Erythroblast (primary cell): ENCODE results near the gene SLC25A29.
"Not testable (repeated sequence)": the region's sequence is repeated elsewhere in the genome, so short reads cannot be mapped to it uniquely, and the experiment has no call there.

Source experiments
- DNase-seq, 2 experiments: peaks; one replicate each; lab custom pipeline; 2025; lab: John Stamatoyannopoulos, UW
- GATA1 ChIP-seq: IDR thresholded peaks from 2 replicates; pipeline ENCODE4 v1.6.1; 2011; ENCODE audit warnings: low read depth, mild to moderate bottlenecking, control low read depth, low read length, moderate library complexity
- POLR2A ChIP-seq: IDR thresholded peaks from 2 replicates; pipeline ENCODE4 v1.6.1; 2011; ENCODE audit warnings: mild to moderate bottlenecking, low read length

The SLC25A29 gene

GRCh38 chr14:100323121-100323941 lies 17.1 kb upstream of the SLC25A29 start, which contains the start of gene SLC25A47:
SLC25A47 (plus strand) TSS chr14:100323339; CDS start chr14:100323415, 76 bp downstream.
- DNase-seq, result no peak
- TF ChIP-seq POLR2A, result no peak
- no peak for TF ChIP-seq GATA1

DNA sequence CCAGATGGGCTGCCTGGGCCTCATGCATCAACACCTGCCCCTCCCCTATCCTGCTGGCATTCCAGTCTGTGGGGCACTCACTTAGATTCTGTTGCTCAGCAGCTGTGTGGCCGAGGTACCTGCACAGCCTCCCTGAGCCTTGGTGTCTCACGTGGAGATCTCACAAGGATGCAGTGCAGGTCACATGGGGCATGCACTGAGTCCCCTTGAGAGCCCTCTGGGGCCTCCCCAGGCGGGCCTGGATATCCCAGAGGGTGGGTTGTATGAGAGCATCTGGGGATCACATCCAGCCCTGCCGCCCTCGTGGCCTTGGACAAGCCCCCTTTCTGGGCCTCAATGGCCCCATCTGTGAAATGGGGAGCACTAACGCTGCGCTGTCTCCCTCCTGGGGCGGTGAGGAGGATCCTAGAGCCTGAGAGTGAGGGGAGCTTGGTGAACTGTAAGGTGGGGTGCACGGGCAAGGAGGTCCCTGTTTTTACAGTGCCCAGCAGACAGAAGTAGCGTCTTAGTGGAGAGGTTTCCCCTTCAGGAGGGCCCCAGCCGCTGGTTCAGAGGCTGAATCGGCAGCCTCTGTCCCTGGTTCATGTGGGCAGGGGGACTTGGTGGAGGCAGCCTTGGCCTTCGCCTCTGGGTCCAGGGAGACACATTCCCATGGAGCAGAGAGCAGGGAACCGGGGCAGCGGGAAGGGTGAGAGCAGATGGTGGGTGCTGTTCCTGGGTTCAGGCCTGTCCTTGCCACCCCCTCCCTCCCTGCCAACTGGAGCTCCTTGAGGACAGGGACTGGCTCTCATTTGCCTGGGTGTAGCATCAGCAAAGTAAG lies 16.1 kb upstream of the SLC25A29 start:
- no peak for DNase-seq
- TF ChIP-seq POLR2A (no peak), GATA1 (no peak)

DNA sequence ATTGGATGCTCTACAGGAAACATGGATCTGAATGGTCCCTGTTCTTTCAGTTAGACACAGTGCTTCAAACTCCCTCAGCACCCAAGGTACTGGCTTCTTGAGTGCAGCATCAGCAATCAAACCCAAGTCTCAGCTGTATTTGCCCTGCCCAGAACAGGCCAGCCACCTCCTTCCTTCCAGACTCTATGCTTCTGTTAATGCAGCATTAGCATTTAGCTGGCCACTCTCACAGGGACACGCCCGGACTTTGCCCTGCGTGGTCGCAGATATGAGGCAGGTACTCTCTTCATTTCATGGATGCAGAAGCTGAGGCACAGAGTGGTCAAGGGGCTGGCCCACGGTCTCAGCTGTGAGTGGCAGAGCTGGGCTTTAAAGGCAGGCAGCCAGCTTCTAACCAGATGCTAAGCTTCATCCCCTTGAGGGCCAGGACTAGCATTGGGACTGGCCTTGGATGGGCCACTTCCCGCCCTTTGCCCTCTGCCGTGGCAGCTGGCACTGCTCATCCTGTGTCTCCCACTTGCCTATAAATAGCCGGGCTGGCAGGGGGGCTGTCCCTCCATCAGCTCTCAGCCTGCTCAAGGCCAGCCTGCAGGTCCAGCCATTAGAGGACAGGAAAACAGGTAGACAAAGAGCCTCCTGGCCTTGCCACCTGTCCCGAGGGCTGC lies 15.4 kb upstream of the SLC25A29 start:
- no peak for DNase-seq
- TF ChIP-seq POLR2A (no peak), GATA1 (no peak)

DNA sequence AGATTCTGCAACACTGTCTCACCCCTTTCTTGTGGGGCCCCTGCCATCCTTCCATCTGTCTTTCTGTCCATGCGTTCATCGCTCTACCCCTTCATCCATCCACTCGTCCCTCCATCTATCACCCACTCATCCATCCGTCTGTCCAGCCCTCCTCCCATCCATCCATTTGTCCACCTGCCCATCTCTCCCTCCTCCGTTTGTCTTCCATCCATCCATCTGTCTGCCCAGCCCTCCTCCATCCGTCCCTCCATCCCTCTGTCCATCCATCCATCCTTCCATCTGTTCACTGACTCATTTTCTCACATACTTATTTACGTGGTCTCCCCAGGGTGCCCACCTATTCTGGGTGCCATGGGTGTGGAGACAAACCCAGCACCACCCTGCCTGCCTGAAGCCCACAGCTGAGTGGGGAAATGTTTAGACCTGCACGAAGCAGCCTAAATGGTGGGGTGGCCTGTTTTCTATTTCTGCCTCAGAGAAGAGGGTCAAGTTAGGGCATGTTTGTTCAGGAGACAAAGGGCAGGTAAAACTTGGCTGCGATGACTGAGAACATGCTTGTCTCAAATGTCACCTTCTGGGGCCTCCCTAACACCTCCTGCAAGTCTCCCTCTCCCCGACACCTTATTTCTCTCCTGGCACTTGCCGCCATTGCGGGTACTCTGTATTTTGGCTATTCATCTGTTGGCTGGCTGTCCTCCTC lies 14.1 kb upstream of the SLC25A29 start:
- TF ChIP-seq POLR2A (no peak), GATA1 (no peak)
- DNase-seq, result no peak

- no peak for TF ChIP-seq GATA1
- no peak for TF ChIP-seq POLR2A
- peak; percentile 68 to 72 for DNase-seq
Measured at GRCh38 chr14:100317912-100318808, 11.9 kb upstream of the SLC25A29 start.

- TF ChIP-seq GATA1, result no peak
- no peak for TF ChIP-seq POLR2A
- DNase-seq, result no peak
Measured at GRCh38 chr14:100317389-100317788, 11.1 kb upstream of the SLC25A29 start.

- TF ChIP-seq GATA1 (no peak), POLR2A (no peak)
- no peak for DNase-seq
Measured at GRCh38 chr14:100314724-100315123, 8.5 kb upstream of the SLC25A29 start.

DNA sequence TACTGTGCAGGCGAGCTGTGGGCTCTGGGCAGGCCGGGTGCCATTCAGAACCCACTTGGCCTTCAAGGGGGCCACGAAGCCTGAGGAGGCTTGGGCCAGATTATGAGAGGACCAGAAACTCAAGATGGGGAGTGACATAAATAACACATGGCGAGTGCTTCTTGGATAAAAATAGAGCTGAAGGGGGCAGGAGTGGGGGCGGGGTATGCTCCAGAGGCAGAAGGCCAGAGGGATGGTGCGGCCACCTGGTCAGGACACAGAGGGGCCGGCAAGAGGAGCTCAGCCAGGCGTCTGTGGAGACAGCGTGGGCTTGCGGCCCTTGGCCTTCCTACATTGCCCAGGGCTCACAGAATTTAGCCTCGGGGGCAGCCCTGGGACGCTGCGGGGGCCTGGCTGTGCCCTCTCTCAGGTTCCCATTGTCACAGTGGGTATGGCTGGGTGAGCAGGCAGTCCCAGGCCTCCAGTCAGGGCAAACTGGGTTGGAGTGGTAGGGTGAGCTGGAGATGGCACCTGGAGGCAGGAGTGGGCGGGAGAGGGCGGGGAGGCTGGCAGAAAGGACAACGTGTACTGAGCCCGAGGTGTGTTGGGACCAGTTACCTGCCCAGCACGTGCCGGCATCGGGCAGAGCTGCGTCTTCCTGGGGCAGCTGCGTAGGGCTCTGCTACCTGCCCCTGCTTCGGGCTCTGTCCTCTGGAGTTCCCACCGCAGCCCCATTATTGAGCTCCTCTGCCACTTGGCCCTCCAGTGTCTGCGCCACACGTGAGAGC lies 7.4 kb upstream of the SLC25A29 start:
- no peak for DNase-seq
- TF ChIP-seq GATA1 (no peak), POLR2A (no peak)

- DNase-seq, result no peak
- TF ChIP-seq POLR2A (no peak), GATA1 (no peak)
Measured at GRCh38 chr14:100312877-100313400, 6.7 kb upstream of the SLC25A29 start.

GRCh38 chr14:100312110-100312876 lies 6.0 kb upstream of the SLC25A29 start:
- DNase-seq, result not testable (repeated sequence)
